Stimulated activated CD4-positive, alpha-beta T cell treated with anti-CD3 and anti-CD28 coated beads, Interleukin-12 subunit alpha, Interleukin-12 subunit beta, amount 100 ng/mL, for 4 hours (primary cell): ENCODE results near the gene CLDN19.

Source experiments
- DNase-seq: peaks from one replicate; pipeline ENCODE4 v3.0.0-alpha.2; 2020

Gene CLDN19, protein sequence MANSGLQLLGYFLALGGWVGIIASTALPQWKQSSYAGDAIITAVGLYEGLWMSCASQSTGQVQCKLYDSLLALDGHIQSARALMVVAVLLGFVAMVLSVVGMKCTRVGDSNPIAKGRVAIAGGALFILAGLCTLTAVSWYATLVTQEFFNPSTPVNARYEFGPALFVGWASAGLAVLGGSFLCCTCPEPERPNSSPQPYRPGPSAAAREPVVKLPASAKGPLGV

GRCh38 chr1:42739753-42740700 lies at the start of gene CLDN19:
Gene CLDN19 (minus strand): TSS chr1:42740236. CDS start chr1:42740063, 173 bp downstream.
- no peak for DNase-seq

- no peak for DNase-seq
Measured at GRCh38 chr1:42788021-42788420, 48.0 kb upstream of the CLDN19 start.

GRCh38 chr1:42786097-42786496 lies 46.1 kb upstream of the CLDN19 start:
- DNase-seq, result no peak

- peak; percentile 33 for DNase-seq
Measured at GRCh38 chr1:42784946-42785693, 45.1 kb upstream of the CLDN19 start, which contains the start of gene TMEM269. Gene TMEM269 (plus strand): TSS chr1:42784991. CDS start chr1:42789894, 4,903 bp downstream.

GRCh38 chr1:42784547-42784945 lies 44.5 kb upstream of the CLDN19 start:
- no peak for DNase-seq

DNA sequence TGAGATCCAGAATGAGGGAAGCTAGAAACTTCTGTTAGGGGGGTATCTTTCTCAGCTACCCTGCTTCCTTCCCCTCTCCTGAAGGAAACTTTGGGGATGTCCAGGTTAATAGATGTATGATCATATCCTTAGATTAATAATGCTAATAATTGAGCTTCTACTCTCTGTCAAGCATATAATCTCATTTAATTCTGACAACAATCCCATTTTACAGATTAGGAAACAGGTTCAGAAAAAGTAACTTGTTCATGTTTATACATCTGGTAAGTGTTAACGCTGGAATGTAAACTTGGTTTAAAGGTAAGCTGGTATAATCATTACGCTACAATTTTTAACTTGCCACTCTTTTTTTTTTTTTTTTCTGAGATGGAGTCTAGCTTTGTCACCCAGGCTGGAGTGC lies 43.1 kb upstream of the CLDN19 start:
- no peak for DNase-seq

GRCh38 chr1:42780176-42780575 lies 40.1 kb upstream of the CLDN19 start:
- no peak for DNase-seq

- DNase-seq, result no peak
Measured at GRCh38 chr1:42779725-42780124, 39.7 kb upstream of the CLDN19 start.

- no peak for DNase-seq
Measured at GRCh38 chr1:42777852-42778251, 37.8 kb upstream of the CLDN19 start.

- DNase-seq, result no peak
Measured at GRCh38 chr1:42776502-42776901, 36.5 kb upstream of the CLDN19 start.

DNA sequence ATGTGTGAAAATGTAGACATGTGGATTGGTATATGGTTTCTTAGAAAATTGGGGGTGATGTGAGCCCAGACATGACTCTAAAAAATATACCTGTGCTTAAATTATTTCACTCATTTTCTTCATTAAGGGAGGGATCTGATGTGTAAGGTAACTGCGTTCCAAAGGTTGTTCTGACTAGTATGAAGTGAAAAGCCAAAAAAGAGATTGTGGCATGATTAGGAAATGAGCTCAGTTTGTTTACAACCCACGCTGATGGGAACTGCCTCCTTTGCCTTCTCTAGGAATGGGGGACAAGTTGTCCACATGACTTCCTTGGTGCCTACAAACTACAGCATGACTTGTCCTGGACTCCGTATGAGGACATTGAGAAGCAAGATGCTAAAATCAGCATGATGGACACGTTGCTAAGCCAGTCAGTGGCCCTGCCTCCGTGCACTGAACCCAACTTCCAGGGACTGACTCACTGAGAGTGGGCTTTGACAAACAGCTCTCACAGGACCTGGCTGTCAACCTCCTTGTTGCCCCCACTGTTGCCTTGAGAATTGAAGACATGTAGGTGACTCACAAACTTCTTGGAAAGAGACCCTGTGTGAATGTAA lies 35.0 kb upstream of the CLDN19 start:
- no peak for DNase-seq

- no peak for DNase-seq
Measured at GRCh38 chr1:42773420-42773819, 33.4 kb upstream of the CLDN19 start.

- DNase-seq, result no peak
Measured at GRCh38 chr1:42769811-42770210, 29.8 kb upstream of the CLDN19 start.

- DNase-seq, result no peak
Measured at GRCh38 chr1:42768172-42768571, 28.1 kb upstream of the CLDN19 start.

GRCh38 chr1:42767510-42768000 lies 27.5 kb upstream of the CLDN19 start:
- DNase-seq, result no peak

DNA sequence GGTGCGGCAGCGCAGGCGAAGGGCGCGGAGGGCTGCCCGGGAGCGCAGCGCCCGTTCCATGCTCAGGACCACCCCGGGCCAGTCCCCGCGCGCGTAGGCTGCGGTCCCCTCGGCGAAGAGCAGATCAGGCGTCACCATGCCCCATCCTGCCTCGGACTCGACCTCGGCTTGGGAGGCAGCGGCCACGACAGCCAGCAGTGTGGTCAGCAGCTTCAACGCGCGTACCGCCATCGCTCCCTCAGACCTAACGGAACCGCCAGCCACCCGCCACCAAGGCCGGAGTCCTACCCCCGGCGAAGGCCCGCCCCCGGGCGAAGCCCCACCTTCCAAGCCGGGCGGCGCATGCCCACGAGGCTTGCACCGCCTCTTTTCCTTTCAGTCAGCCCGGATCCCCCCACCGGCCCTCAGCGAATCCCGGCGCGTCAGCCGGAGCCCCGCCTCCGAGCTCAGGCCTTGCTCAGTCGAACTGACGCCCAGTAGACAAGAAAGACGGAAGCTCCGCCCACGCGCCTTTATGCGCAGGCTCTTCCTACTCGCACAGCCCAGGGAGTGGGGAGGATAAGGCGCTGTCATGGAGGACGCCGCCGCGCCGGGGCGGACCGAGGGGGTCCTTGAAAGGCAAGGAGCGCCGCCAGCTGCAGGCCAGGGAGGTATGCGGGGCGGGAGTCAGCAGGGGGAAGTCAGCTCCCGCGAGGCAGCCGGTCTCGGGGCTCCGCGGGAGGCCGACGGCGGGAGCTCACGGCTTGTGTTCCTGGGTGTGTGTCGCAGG lies 26.9 kb upstream of the CLDN19 start, which contains the start of the genes C1orf50 and P3H1:
Gene C1orf50 (plus strand): TSS at position 509 of the 769 bp plus-strand sequence. CDS start 63 bp downstream, at position 572.
Gene P3H1 (minus strand): TSS at position 288 of the 769 bp plus-strand sequence. CDS start 57 bp downstream, at position 231.
- DNase-seq, result peak; percentile 99

GRCh38 chr1:42765832-42766740 lies 26.1 kb upstream of the CLDN19 start:
- DNase-seq, result peak; percentile 52

- no peak for DNase-seq
Measured at GRCh38 chr1:42765269-42765668, 25.2 kb upstream of the CLDN19 start.

DNA sequence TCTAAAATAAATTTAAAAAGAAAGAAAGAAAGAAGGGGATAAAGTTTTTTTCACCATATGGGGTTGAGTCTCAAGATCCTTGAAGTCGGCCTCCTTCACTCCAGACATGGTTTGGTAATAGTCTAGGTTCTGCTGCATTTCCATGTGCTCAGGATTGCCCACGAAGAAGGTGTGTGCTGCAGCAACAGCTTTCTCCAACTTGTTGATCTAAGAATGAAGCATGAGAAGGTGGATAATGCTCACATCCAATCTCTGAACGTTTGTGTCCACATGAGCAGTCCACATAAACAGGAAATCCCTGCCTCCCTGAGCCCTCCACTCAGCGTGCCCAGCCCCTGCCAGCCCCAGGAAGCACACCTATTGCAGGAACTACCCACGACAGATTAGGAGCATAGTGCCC lies 22.2 kb upstream of the CLDN19 start:
- no peak for DNase-seq

GRCh38 chr1:42761567-42761966 lies 21.5 kb upstream of the CLDN19 start:
- no peak for DNase-seq
